ENCODE data around the gene PLEKHA3. TPM values are rescaled to one million over a fixed set of nuclear protein-coding genes. Genes with fewer than 3 reads are reported as not detected.
"Not testable (repeated sequence)": the region's sequence is repeated elsewhere in the genome, so short reads cannot be mapped to it uniquely, and the experiment has no call there.

Gene PLEKHA3
- total RNA-seq, 6 donors from 2014 or later = 5.2 to 28.9 (median 14.8) TPM

- no peak for DNase-seq
- no peak overlapping the region for H3K4me3 ChIP-seq
- WGBS, 2 donors = 88 to 94% methylated on average over 5 of the region's 5 CpGs
- no peaks in the 10 kb centered on the region for H3K27me3 ChIP-seq
- ATAC-seq (ENCODE audit: low FRiP score in 2 of 2) = no peak
- H3K27ac ChIP-seq = no peak overlapping the region
- H3K36me3 ChIP-seq = no peaks in the 10 kb centered on the region
- no peaks in the 10 kb centered on the region for H3K9me3 ChIP-seq
- peaks cover 0 to 6% (median 2%) of the 10 kb centered on the region in 4 donors for H3K4me1 ChIP-seq
- TF ChIP-seq CTCF (IDR thresholded peaks at IDR 0.05) (no peak), POLR2A (IDR thresholded peaks at IDR 0.05) (no peak), EP300 (IDR thresholded peaks at IDR 0.05) (no peak), POLR2AphosphoS5 (IDR thresholded peaks at IDR 0.05) (no peak)
Observed at GRCh38 chr2:178455947-178456346, 24.3 kb upstream of the PLEKHA3 start.

GRCh38 chr2:178457390-178457886 lies 22.8 kb upstream of the PLEKHA3 start:
- 93 to 94% methylated on average over 11 of the region's 11 CpGs for WGBS, 2 donors
- Histone ChIP-seq H3K27ac (no peak overlapping the region), H3K4me3 (no peak overlapping the region), H3K4me1 (no peaks in the 10 kb centered on the region), H3K9me3 (no peaks in the 10 kb centered on the region), H3K36me3 (no peaks in the 10 kb centered on the region), H3K27me3 (no peaks in the 10 kb centered on the region)
- DNase-seq (peak in 1 of 2 donors; percentile 43), ATAC-seq (ENCODE audit: low FRiP score in 2 of 2) (no peak)
- no peak for TF ChIP-seq CTCF (IDR thresholded peaks at IDR 0.05)
- TF ChIP-seq EP300 (IDR thresholded peaks at IDR 0.05) = no peak
- no peak for TF ChIP-seq POLR2A (IDR thresholded peaks at IDR 0.05)
- TF ChIP-seq POLR2AphosphoS5 (IDR thresholded peaks at IDR 0.05) = no peak

GRCh38 chr2:178469219-178469849 lies 10.9 kb upstream of the PLEKHA3 start:
- H3K9me3 ChIP-seq = no peaks in the 10 kb centered on the region
- H3K27me3 ChIP-seq = no peaks in the 10 kb centered on the region
- peaks cover 0 to 6% (median 1%) of the 10 kb centered on the region in 4 donors for H3K36me3 ChIP-seq
- no peak for ATAC-seq (ENCODE audit: low FRiP score in 2 of 2)
- no peak overlapping the region for H3K27ac ChIP-seq
- 88 to 93% methylated on average over 7 of the region's 7 CpGs for WGBS, 2 donors
- H3K4me3 ChIP-seq = no peak overlapping the region
- H3K4me1 ChIP-seq = no peaks in the 10 kb centered on the region
- no peak for TF ChIP-seq CTCF (IDR thresholded peaks at IDR 0.05)
- TF ChIP-seq POLR2A (IDR thresholded peaks at IDR 0.05) = no peak
- no peak for TF ChIP-seq POLR2AphosphoS5 (IDR thresholded peaks at IDR 0.05)
- no peak for TF ChIP-seq EP300 (IDR thresholded peaks at IDR 0.05)
- no peak for DNase-seq

GRCh38 chr2:178471313-178471712 lies 8.9 kb upstream of the PLEKHA3 start:
- H3K4me3 ChIP-seq; H3K4me1 ChIP-seq; H3K27me3 ChIP-seq; H3K9me3 ChIP-seq; ATAC-seq (ENCODE audit: low FRiP score in 2 of 2); DNase-seq; H3K36me3 ChIP-seq; H3K27ac ChIP-seq: not testable (repeated sequence)
- 98 to 99% methylated on average over 5 of the region's 5 CpGs for whole genome bisulfite sequencing, 2 donors

- 92 to 94% methylated on average over 2 of the region's 2 CpGs for WGBS, 2 donors
- no peak overlapping the region for H3K27ac ChIP-seq
- ATAC-seq (ENCODE audit: low FRiP score in 2 of 2) (no peak), DNase-seq (no peak)
- peaks cover 0 to 9% (median 5%) of the 10 kb centered on the region in 4 donors for H3K4me1 ChIP-seq
- no peak overlapping the region for H3K4me3 ChIP-seq
- peaks cover 0 to 3% (median under 1%) of the 10 kb centered on the region in 4 donors for H3K36me3 ChIP-seq
- no peaks in the 10 kb centered on the region for H3K9me3 ChIP-seq
- TF ChIP-seq POLR2A (IDR thresholded peaks at IDR 0.05) = no peak
- TF ChIP-seq CTCF (IDR thresholded peaks at IDR 0.05) = no peak
- TF ChIP-seq POLR2AphosphoS5 (IDR thresholded peaks at IDR 0.05) = no peak
- no peak for TF ChIP-seq EP300 (IDR thresholded peaks at IDR 0.05)
- no peaks in the 10 kb centered on the region for H3K27me3 ChIP-seq
Observed at GRCh38 chr2:178473373-178473772, 6.9 kb upstream of the PLEKHA3 start.
